Kasumi-1 (cell line): ENCODE measurements around the gene ATOSB.
"Not testable (repeated sequence)": the region's sequence is repeated elsewhere in the genome, so short reads cannot be mapped to it uniquely, and the experiment has no call there.

ENCODE experiments used
- DNase-seq, 2 experiments: peaks; one replicate each; lab custom pipeline; 2025; lab: John Stamatoyannopoulos, UW

ATOSB gene, protein sequence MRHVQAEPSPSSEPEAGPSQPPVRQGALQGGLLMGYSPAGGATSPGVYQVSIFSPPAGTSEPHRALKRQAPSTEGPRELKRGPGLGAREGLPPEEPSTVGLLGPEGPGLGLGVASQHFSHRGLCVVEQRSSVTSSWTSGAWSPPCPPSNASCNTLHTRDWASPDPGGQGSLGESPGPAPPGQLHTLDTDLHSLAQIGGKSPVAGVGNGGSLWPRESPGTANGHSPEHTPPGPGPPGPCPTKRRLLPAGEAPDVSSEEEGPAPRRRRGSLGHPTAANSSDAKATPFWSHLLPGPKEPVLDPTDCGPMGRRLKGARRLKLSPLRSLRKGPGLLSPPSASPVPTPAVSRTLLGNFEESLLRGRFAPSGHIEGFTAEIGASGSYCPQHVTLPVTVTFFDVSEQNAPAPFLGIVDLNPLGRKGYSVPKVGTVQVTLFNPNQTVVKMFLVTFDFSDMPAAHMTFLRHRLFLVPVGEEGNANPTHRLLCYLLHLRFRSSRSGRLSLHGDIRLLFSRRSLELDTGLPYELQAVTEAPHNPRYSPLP

DNA sequence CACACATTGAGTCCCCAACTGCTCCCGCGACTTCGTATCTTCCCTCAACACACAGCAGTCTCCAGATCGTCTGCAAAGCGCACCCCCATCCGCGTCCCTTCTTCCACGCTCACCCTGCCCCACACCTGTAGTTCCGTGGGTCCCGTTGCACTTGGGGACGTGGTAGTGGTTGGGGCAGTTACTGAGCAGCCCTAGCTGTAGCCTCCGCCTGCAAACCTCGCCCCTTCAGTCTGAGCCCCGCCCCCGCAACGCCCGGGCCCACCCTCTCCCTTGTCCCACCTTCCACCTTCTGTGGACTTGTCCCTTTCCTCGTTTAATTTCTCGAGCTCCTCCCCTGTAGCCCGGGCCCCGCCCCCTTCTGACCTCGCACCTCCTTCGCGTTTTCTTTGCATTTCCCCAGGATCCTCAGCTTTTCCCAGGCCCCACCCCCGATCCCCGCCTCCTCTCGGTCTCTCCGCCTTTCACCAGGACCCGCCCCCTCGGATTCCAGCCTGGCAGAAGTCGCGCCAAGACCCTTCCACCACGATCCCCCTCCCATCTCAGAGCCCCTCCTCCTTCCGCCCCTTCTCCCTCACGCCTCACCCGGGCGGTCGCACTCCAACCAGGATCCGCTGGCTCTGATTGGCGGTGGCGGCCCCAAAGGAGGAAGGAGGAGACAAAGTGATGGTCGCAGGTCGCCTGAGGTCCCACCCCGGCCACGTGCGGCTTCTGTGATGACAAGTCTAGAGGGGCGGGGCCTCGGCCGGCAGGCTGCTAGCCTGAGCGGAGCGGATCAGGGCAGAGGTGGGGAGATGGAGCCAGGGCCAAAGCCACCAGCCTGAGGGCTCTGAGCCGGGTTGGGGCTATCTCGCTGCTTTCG is at the start of gene ATOSB:
Gene ATOSB, minus strand, starts transcription at position 183 of the 859 bp plus-strand sequence. CDS start 7,588 bp downstream, outside the sequence.
- peak; percentile 99 for DNase-seq

DNA sequence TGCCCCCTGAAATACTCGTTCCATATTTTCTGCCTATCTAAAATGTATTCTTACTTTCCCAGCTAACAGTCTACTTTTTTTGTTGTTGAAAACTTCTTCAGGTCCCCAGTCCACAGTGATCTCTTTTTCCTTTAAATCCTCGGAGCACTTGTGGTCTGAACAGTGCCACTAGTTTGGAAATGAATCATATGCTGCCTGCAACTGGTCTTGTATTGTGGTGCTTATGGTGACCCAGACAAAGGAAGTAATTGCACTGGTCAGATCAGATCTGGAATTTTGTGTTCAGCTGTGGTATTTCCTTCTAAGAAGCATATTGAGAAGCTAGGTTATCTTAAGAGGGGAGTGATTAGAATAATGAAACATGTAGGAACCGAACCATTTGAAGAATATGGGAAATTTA is 49.0 kb upstream of the ATOSB start:
- peak in 1 of 2 experiments; percentile 17 for DNase-seq

DNA sequence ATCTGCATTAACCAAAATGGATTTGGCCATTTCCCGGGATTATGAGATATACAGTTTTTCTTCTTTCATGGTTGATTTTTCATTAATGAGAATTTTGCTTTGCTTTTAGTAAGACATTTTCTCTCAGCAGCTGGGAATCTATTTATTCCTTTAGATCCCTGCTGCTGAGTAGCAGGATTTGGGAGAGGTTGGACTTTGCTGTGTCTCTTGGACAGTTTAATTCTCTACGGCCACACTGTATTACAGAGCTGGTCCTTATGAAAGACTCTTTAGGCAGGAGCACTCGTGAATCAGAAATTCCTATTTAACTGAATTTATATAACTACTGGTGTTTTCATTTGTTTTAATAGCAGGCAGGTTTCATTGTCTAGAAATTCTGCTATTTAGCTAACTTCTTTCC is 47.8 kb upstream of the ATOSB start:
- no peak for DNase-seq

DNA sequence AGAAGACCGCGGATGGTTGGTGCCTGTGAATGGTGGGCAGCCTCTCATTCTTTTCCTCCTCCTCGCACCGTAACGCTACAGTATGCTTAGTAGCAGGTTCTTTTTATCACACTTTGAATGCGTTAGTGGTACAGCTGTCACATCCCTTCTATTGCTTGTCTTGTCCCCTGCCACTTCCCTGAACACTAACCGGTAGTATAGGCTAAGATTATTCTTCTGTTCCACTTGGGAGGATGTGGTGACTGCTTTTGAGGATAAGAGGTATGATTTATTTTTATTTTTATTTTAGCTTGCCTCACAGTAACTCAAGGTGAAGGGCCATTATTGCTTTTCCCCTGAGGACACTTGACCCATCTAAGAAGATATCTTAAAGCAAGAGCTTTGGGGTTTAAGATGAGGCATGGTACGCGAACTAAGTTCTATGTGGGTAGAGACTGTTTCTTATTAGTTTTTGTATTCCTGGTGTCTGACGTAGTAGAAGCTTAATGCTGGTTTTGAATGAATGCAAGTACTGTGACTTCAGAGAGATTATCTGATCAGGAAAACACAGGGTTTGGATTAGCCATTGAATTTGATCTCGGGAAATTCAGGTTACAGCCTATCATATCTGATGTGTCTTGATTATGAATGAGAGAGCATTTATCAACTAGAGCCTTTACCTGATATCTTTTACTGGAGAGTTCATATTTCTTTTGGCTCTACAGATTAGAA is 47.1 kb upstream of the ATOSB start:
- DNase-seq = no peak

DNA sequence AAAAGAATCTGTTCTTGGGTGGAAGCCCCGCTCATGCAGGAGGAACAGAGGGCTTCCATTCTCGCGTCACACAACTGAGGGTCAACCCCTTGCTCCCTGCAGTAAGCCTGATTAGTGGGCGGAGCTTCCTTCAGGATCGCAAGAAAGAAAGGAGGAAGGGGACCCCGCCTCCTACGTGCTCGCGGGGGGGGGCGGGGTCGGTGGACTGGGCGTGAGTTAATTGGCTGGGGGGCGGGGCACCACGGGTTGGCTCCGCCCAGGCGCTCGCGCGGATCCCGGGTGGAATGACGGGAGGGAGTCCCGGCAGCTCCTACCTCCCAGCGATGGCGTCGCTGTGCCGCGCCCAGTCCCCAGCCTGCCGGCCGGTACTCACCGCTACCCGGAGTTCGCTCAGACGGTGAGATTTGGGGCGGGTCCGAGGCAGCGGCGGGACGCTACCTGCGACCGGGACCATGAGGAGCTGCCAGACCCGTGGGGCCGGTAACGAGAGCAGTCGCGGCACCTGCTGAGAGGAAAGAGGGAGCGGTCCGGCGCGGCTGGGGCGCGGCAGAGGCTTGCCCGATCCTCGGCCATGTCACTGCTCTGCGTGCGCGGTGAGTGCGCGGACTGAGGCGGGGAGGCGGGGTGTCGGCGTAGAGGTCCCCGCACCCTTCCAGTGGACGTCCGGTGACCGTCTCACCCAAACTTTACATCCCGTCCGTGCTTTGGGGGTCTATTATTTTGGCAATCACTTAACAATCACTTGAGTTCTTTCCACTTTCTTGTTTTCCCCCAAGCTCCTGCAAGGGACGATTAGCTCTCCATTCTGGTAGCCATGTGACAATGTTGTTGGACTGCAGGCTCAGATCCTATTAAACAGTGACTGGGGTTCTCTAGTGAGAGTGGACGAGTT is 46.3 kb upstream of the ATOSB start, which contains the start of gene UNC13B:
Gene UNC13B, plus strand, starts transcription at position 297 of the 892 bp plus-strand sequence. Its CDS starts 275 bp downstream, at position 572.
- DNase-seq = peak; percentile 40 to 51

DNA sequence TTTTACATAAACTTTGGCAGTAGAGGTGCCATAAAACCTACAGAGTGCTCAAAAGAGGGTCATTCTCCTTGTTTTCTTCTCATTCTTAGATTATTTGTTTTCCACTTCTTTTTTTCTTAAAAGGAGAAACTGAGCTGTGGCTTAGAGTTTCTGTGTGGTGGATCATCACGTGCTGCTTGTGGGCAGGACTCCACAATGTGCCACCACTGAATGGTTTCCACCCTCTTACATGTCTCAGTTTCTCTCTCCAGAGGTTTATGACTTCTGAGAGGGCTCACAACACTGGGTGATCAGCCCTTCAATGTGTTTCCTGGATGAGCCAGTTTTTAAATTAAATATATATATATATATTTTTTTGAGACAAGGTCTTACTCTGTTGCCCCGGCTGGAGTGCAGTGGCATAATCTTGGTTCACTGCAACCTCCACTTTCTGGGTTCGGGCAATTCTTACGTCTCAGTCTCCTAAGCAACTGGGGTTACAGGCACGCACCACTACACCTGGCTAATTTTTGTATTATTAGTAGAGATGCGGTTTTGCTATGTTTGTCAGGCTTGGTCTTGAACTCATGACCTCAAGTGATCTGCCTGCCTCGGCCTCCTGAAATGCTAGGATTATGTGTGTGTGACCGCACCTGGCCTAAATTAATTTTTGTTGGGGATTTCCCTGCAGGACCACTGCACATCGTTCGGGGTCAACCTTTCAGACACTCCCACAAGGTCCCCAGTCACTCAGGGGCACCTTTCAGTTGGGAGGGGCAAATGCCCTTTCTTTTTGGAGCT is 43.0 kb upstream of the ATOSB start:
- DNase-seq = no peak

DNA sequence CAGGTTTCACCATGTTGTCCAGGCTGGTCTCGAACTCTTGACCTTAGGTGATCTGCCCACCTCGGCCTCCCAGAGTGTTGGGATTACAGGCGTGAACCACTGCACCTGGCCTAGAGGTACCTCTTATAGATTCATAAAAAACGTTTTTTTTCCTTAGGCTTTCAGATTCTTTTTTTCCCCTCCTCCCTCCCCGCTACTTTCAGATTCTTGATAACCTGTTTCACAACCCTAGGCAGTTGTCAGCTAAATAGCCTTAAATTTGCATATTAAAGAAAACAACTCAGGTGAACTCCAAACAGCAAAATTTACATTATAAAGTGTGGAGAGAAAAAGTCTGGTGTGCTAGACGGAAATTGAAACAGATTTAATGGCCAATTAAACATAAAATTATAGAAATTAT is 42.2 kb upstream of the ATOSB start:
- DNase-seq = not testable (repeated sequence)

DNA sequence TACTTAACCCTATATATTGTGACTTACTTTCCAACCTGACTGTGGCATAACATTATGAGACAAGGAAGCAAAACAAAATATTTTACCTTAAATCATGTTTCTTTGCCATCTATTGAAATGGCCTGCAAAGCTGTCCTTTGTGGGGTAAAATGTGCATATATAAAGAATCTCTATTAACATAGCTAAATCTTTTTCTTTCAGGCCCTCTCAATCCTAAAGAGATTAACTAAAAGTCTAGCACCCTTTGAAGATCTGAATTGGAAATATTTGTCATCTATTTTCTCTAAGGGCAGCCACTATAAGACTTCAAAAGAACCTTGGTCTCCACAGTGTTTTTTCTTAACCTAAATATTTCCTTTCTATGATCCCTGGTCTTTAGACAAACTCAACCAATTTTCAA is 41.1 kb upstream of the ATOSB start:
- DNase-seq = no peak

DNA sequence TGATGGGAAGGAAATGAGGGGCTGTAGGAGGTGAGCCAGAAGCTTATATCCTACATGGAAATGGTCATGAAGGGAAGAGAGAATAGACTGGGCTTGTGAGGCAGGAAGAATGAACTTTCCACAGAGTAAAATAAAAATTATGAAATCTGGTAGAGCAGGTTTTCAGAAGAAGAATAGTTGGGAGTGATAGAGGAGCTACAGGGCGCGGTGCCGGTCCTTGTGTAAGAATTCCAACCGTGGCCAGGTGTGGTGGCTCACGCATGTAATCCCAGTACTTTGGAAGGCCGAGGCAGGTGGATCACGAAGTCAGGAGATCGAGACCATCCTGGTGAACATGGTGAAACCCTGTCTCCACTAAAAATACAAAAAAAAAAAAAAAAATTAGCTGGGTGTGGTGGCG is 37.3 kb upstream of the ATOSB start:
- no peak for DNase-seq

DNA sequence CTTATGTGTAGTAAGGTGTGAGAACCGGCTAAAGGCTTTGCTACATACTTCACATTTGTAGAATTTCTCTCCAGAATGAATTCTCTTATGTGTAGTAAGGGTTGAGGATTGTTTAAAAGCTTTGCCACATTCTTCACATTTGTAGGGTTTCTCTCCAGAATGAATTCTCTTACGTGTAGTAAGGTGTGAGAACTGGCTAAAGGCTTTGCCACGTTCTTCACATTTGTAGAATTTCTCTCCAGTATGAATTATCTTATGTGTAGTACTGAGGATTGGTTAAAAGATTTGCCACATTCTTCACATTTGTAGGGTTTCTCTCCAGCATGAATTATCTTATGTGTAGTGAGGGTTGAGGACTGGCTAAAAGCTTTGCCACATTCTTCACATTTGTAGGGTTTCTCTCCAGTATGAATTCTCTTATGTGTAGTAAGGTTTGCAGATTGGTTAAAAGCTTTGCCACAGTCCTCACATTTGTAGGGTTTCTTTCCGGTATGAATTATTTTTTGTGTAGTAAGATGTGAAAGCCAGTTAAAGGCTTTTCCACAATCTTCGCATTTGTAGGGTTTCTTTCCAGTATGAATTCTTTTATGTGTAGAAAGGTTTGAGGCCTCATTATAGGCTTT is 32.4 kb upstream of the ATOSB start:
- not testable (repeated sequence) for DNase-seq

DNA sequence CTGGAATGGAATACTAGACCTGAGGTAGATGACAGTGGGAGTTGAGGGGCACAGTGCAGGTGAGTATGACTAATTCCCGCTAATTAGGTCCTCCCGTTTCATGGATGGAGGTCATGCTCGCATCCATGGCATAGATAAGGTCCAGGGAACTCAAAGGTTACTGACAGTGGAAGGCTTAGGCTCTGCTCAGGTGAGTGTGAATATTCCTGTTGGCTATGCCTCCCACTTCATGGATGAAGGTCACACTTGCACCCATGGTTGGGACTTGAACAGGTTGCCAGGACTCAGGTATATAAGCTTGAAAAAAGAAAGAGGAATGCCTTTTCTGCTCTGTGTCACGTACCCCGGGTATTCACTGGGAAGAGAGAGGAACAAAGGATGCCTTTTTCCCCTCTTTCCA is 26.4 kb upstream of the ATOSB start:
- DNase-seq = no peak

DNA sequence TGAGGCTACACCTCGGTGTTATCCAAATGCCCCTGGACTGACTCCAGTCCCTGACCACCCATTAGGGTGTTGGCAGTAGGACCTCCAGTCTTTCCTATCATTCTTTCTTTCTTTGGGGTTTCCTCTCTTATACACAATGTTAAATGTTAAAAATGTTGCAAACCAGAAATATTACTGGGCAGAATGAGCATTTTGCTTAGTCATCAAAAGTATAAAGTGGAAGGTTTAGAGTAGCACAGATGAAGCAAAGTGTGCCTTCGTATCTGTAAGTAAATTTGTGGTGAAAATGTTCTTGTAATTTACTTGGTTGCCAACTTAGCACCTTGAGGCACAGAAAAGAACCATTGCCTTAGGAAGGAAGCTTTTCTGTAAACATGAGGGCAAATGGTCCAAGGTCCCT is 24.4 kb upstream of the ATOSB start:
- no peak for DNase-seq

DNA sequence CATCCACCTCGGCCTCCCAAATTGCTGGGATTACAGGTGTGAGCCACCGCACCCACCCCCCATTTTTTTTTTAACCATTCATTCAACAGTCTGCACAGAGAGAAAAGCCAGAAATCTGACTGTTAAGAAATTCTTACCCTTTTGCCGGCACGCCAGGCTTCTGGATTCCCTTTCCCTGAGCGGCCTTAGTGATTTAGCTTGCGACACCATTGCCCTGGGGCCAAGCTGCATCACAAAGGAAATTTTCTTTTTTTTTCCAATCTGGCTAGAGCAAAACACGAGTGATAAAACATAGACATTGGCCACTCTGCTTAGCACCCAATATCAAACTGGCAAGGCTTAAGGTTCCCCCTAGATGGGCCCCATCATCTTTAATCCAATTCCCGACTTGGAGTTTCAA is 21.2 kb upstream of the ATOSB start:
- no peak for DNase-seq

DNA sequence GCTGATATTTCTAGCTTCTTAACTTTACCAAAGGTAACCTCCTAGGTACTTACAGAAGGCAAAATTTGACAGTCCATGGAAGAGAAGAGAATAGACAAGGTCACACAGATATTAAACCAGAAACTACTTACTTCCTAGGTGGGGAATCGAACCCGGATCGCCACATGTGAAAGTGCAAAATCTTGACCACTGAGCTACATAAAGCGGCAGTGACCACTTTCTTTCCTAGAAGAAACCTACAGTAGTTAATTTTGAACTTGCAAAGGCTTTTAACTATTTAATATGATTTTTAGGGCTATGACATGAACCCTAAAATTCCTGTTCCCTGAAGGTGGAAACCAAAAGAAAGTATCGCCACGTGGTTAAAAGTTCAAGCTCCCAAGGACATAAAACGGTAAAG is 20.3 kb upstream of the ATOSB start:
- DNase-seq = no peak

DNA sequence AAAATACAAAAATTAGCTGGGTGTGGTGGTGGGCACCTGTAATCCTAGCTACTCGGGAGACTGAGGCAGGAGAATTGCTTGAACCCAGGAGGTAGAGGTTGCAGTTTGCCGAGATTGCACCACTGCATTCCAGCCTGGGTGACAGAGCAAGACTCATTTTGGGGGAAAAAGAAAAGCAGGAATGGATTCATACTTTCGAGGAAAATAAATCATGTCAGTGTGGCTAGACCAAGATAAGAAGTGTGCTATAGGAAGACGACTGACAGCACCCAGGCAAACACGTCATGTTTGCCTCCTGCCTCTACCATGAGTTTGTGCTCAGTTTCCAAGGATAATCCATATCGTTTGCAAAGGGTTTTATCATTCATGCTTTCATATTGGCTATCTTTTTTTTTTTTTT is 19.3 kb upstream of the ATOSB start:
- no peak for DNase-seq

DNA sequence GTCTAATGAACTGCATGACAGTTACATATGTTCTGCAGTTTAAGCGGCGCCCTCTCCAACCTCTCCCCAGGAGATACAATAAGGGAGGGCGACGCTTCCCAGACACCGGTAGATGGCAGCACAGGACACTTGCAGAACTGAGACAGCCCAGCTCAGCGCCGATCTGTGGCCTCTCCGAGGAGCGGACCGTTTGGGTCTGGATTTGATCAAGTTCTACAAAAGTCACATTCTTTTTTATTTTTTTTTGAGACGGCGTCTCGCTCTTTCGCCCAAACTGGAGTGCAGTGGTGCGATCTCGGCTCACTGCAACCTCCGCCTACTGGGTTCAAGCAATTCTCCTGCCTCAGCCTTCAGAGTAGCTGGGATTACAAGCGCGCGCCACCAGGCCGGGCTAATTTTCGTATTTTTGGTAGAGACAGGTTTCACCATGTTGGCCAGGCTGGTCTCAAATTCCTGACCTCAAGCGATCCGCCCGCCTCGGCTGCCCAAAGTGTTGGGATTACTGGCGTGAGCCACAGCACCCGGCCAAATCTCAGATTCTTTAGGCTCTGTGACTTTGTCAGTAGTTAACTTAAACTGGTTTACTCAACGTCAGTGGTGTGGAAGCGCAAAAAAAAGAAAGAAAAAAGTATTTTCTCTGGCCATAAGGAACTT is 1.4 kb upstream of the ATOSB start:
- peak; percentile 94 to 96 for DNase-seq

DNA sequence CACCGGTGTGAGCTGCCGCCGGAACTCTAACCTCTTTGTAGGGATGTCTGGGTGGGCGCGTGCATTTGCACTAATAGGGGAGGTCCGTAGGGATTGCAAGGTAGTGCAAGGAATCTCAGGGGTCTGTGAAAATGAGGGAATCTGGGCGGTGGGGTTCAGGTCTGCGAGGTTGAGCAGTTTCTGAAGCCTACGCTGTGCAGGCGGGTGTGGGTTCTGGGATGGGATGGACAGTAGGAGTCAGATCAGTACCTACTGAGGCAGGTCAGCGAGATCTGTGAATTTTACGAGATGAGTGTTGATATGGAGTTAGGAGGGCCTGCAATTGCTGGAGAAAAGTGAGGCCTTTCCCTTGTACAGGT is 856 bp upstream of the ATOSB start:
- DNase-seq = no peak

DNA sequence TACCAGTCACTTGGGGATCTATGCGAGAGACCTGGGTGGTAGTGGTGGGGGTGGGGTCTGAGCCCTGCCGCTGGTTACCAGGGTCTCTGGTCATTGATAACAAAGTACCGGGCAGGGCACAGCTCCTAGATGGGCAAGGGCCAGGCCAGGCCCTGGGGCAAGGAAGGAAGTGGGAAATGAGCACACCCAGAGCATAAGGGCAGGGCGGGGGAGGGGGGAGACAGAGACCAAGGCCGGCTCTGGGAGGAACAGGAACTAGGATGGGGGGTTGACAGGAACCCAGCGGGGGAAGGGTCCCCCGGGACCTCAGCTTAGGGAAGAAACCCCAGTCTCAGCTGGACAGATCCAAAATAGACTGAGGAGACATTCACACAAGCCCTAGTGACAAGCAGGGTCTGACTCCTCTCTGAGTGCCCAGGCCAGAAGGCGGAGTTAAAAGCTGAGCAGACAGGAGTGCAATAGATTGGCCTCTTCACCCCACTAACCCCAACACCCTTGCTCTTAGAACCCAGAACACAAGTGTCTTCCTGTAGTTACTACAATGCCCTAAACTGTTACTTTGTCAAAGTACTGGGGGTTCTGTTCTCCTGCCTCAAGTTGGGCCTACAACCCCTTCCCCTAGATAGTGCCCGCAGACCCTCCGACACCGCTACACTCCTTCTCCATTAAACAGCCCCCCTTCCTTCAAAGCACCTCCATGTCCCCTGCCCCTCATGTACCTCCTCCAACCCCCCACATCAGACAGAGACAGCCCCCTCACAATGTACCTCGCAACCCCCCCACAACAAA is 628 bp downstream of the ATOSB start:
- peak; percentile 73 to 89 for DNase-seq
